IPS-18c (cell line): ENCODE results near the gene TEKTIP1.
"Not testable (repeated sequence)": the region's sequence is repeated elsewhere in the genome, so short reads cannot be mapped to it uniquely, and the experiment has no call there.

Experiments used
- H3K4me3 ChIP-seq: 2 replicates; pipeline ENCODE4 v1.7.0; 2013; ENCODE audit warnings: low read depth, mild to moderate bottlenecking, low read length, moderate library complexity; ENCODE audit not compliant: insufficient read depth
- H3K9me3 ChIP-seq: one replicate; pipeline ENCODE4 v1.6.1; 2013; ENCODE audit warnings: mild to moderate bottlenecking, low read length, moderate library complexity; ENCODE audit not compliant: control insufficient read depth, insufficient read depth

The TEKTIP1 gene

DNA sequence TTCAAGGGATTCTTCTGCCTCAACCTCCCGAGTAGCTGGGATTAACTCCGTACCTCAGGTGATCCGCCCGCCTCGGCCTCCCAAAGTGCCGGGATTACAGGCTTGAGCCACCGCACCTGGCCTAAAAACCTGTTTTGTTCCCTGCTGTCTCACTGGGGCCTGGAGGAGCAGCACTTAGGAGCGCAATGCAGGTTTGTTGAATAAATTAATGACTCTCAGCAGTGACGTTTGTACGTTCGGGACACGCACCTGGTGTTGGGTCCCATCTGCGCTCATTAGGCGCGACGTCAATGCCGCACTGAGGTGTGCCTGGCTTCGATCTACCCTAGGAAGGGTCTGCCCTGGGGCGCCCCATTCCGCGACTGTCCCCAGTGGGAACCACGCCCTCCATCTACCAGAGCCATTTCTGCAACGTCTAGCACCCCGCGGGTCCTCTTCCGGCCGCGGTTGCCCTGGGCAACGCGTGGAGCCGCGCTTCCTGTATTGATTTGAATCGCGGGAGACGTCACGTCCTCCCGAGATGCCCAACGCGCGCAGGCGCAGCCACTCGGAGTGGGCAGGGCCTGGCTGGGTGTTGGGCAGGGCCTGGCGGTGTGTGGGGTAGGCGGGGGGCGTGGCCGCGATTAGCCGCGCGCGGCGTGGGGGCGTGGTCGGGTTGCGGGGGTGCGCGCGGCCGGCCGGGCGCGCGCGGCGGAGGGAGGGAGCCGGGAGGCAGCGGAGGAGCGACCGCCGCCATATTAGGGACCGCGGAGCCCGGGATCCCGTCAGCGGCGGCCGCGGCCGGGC, 33.2 kb upstream of the TEKTIP1 start, which contains the start of gene FZR1:
TSS of gene FZR1 (plus strand) at position 714 of the 786 bp plus-strand sequence. CDS start 16,679 bp downstream, outside the sequence.
- Histone ChIP-seq H3K4me3 (peak within 1 kb of the TSS; percentile 85), H3K9me3 (no peaks in the 10 kb centered on the region)

DNA sequence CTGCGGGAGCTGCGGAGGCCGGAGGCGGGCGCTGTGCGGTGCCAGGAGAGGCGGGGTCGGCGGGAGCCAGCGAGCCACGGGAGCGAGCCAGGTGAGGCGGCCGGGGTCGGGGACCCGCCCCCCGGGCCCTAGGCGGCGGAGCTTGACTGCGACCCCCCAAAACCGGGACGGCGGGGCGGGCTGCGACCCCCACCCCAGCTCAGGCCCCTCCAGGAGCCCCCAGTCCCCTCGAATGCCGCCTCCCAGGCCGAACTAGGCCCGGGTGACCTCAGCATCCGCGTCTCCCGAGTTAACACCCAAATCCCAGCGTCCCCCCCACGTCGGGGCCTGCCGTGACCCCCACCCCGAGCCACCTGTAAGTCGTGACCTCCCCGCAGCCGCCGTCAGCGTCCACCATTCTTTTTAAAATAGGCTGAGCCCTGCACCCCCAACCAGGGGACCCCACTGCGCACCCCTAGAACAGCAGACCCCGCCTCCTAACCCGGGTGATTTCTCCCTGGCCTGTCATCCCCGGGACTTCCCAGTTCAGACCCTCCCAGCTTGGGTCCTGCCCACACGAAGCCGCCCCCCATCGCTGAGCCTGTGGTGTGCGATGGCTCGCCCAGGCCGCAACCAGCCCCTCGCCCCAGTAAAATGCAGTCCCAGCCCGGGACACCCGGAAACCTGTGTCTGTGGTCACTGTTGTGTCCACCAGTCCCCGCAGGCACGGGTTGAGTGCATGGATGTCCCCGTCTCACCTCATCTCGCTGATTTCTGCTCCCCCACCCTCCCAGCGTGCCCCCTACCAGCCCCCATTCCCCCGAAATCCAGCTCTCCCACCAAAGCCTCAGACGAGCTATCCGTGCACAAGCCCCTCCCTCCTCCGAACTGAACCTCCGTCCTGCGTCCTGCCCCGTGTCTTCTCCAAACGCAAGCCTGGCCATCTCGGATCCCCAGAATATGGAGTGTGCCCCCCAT, 32.3 kb upstream of the TEKTIP1 start:
- peak overlapping the region; percentile 85 for H3K4me3 ChIP-seq

DNA sequence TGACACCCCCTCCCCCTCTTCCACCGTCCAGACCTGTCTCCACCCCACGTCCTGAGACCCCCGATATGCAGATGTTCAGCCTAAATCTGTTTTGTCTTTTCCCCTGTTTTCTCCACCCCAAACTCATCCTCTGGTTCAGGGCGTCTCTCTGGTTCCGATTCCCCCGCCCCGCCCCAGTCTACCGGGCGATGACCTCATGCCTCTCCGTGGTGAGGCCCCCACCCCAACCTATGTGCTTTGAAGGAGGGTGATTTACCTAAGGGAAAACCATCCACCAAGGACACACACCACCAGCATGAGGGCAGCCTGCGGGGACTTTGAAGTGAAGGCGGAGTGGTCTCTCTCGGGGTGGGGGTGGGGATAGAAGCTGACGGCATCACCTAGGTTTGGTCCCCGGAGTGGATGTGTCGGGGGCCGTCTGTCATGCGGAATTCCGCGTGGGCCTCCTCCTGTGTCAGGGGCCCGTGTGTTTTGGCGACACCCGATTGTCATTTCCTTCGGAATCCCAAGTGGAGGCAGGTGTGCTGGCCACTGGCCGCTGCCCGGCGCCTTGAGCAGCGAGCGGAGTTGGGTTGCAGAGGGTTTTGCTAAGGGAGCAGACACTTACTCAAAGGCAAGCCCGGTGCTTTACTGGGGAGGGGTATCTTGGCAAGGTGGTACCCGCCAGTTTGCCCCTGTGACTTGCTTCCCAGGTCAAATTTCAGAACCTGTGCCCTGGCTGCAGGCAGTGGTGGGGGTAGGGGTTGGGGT, 31.4 kb upstream of the TEKTIP1 start:
- no peaks in the 10 kb centered on the region for H3K9me3 ChIP-seq
- H3K4me3 ChIP-seq, result peak overlapping the region; percentile 85

More for the DNA sequence above, 32.3 kb upstream of the TEKTIP1 start:
- no peaks in the 10 kb centered on the region for H3K9me3 ChIP-seq

DNA sequence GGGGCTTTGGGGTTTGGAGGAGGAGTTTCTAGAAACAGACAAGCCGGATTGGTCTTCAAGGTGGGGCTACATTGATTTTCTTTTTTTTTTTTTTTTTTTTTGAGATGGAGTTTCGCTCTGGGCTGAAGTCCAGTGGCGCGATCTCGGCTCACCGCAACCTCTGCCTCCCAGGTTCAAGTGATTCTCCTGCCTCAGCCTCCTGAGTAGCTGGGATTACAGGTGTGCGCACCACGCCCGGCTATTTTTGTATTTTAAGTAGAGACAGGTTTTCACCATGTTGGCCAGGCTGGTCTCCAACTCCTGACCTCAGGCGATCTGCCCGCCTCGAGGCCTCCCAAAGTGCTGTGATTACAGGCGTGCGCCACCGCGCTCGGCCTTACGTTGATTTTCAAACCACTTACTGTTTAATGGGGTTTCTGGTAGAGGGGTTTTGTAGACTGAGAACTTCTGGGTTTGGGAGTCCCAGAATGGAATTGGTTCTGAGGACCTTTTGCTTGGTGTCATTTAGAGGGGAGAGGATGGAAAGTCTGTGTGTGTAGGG, 30.8 kb upstream of the TEKTIP1 start:
- not testable (repeated sequence) for H3K9me3 ChIP-seq, H3K4me3 ChIP-seq

DNA sequence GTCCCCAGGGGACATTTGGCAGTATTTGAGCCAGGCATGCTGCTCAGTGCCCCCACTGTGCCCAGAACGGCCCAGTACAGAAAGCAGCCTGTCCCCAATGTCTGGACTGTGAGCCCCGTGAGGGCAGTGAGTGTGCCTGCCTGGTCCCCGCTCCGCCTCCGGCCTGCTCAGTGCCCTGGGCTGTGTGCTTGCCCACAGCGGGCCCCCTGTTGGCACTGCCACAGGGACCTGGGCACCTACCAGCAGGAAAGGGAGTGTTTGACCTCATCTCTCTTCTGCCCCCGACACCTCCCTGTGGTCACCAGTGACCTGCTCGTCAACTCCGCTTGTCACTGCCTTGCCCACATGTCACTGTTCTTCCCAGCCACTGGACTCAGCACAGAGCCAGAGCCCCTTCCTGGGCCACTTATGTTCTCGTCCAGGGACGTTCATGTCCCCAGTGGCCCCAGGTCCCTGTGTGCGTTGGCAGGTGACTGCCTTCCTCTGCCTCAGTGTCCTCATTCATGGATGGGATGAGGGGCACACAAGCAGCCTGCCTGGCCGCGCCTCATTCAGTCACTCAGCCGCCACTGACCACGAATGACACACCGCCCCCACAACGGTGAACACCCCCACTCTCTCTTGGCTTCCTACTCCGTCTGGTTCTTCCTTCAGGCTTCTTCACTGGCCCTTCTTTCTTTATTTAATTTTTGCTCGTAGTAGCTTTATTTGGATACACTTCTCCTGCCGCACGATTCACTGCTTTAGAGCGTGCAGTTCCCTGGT, 30.0 kb upstream of the TEKTIP1 start:
- no peaks in the 10 kb centered on the region for H3K9me3 ChIP-seq
- no peak overlapping the region for H3K4me3 ChIP-seq

DNA sequence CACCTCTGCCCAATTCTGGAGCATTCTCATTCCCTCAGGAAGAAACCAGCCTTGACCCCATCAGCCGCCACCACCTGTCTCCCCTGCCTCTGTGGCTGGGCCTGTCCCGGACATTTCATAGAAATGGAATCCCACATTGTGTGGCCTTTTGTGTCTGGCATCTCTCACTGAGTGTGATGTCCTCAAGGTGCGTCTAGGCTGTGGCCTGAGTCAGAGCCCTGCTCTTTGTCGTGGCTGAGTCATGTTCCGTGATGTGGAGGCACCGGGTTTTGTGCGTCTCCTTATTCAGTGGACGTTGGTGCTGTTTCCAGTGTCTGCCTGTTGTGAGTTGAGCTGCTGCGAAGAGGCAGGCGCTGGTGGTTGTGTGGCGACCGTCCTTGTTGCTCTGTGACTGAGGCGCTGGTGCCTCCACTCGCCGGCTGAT, 29.4 kb upstream of the TEKTIP1 start:
- Histone ChIP-seq H3K4me3 (no peak overlapping the region), H3K9me3 (no peaks in the 10 kb centered on the region)

DNA sequence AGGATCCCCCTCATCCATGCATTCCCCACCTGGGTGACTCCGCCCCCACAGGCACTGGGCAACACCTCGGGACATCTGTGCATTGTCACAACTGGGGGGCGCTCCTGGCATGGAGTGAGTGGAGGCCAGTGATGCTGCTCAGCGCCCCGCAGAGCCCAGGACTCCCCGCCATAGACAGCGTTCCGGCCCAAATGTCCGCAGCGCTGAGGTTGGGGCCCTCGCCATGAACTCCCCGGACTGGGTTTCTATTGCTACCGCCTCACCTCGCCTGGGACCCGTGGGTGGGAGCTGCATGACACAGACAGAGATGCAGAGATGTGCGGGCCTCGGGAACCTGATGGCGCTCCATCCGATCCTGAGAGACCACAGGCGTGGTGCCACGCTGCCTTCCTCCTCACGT, 28.2 kb upstream of the TEKTIP1 start:
- Histone ChIP-seq H3K4me3 (no peak overlapping the region), H3K9me3 (no peaks in the 10 kb centered on the region)

DNA sequence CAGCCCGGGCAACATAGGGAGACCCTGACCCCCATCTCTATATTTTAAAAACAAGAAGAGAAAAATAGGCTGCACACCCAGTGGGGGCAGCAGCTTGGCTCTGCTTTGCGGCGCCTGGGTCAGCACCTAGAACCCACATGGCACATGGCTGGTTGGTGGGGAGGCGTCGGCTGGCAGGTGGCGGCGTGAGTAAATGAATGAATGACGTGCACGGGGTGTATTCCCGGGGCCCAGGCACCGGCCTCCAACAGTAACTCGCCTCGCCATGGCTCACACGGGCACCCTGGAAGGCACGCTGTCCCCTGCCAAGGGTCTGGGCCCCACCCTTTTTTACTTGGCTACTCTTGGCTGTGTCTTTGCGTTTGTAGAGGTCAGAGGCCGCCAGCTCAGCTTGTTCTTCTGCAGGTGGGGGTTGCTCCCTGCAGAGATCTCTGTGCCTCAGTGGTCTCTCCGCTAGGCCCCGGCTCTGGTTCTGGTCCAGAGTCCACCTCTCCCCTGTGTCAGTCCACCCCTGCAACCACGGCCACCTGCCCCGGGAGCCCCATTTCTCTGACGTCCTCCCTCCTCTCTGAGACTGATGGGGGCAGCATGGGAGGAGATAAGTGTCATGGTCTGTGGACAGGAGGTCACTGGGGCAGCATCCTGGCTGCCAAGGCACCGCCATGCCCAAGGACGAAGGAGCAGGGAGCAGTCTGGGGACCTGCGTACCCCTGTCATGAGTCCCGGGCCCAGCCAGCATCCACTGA, 27.3 kb upstream of the TEKTIP1 start:
- H3K9me3 ChIP-seq, result no peaks in the 10 kb centered on the region

DNA sequence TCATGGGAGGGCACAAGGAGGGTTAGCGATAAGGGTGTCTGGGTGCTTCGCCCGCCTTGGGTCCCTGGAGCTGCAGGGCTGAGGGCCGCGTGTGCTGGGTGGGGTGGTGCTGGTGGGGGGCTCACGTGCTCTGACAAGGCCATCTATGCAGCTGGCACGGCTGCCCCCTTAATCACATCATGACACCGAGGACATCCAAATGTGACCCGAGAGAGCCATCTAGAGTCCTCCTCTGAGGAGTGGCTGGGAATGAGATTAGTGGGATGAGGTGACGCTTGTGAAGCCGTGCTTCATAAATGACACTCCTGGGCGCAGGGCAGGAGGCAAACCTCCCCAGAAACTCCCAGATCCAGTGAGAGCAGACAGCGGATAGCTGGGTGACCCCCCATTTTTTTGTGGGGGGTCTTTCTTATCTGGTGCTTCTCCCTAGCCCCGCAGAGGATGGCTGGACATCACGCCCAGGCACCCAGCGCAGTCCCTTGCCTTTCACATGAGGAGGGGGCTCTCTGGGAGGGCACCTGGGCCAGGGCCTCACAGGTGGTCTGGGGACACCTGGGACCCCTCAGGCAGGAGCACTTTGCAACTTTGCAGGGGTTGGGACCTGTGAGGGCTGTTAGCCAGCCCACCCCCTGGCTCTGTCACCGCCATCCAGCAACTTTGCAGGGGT, 26.3 kb upstream of the TEKTIP1 start:
- Histone ChIP-seq H3K9me3 (no peaks in the 10 kb centered on the region), H3K4me3 (no peak overlapping the region)

More for the DNA sequence above, 27.3 kb upstream of the TEKTIP1 start:
- H3K4me3 ChIP-seq, result no peak overlapping the region

DNA sequence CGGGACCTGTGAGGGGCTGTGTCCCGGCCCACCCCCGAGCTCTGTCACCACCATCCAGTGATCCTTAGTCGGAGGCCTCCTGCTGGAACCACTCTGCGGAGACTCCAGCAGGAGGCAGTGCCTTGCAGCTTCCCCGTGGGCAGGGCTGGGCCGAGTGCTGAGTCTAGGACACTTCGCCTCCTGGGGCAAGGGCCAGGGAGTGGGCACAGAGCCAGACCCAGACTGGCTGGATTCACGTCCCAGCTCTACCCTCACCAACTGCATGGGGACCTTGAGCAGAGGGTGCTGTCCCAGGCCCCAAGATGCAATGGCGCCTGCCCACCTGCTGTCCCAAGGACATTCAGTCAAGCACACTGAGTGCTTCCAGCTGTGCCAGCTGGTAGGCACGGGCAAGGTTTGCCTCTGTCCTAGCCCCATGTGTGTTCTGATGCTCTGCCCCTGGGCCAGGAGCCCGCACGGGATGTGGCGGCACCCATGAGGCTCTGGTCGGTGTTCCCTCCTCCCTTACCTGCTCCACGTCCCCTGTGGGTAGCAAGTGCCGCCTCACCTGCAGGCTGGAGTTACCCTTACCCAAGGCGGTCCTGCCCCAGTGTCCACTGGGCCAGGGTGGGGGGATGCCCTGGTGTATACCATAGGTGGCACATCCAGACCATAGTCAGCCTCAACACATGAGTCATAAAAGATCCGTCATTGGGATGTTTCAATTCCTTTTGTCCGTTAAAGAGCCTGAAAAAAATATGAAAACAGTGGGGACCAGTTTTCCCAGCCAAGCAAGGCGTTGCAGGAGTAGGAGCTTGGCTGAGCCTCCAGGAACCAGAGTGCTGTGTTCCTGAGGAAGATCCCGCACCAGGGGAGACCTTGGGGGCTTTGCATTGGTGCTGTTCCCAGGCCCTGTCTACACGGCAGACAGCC, 25.5 kb upstream of the TEKTIP1 start:
- H3K4me3 ChIP-seq, result no peak overlapping the region
- H3K9me3 ChIP-seq, result no peaks in the 10 kb centered on the region

DNA sequence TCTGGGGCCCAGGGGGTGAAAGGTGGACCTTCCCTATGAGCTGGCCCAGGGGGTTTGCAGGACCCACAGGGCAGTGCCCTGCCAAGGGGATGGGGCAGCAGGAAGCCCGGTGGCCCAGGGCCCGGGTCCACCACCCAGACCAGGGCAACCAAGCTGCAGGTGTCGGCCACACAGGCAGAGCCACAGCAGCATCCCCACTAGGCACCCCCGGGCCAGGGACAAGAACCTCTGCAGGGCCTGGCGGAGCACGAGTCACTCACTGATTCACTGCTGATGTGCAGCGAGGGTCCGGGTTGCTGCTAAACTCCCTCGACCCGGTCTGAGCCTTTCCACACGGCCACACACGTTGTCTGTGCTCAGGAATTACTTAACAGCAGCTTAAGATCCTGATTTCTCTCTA, 24.0 kb upstream of the TEKTIP1 start:
- H3K4me3 ChIP-seq, result no peak overlapping the region
- H3K9me3 ChIP-seq, result no peaks in the 10 kb centered on the region

DNA sequence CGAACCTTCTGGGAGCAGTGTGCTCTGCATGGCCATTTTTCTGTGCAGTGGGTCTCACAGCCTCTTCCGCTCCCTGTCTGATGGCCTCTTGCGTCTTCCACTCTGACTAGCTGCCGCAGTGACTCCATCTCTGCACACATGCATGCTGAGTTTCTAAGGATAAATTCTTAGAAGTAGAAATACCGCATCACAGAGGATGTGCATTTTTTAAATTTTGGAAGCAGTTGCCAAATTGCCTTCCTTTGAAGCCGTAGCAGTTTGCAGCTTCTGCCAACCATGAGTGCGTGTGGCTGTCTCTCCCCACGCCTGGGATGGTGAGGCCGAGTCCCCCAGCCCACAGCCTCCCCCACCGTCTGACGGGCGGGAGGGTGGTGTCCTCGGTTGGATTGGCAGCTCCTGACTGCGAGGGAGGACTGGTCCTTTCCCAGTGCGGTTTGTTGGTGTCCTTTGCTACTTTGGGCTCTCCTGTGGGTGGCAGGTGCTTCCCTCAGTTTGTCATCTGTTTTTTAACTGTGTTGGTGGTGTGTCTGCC, 23.0 kb upstream of the TEKTIP1 start:
- Histone ChIP-seq H3K4me3 (no peak overlapping the region), H3K9me3 (no peaks in the 10 kb centered on the region)

DNA sequence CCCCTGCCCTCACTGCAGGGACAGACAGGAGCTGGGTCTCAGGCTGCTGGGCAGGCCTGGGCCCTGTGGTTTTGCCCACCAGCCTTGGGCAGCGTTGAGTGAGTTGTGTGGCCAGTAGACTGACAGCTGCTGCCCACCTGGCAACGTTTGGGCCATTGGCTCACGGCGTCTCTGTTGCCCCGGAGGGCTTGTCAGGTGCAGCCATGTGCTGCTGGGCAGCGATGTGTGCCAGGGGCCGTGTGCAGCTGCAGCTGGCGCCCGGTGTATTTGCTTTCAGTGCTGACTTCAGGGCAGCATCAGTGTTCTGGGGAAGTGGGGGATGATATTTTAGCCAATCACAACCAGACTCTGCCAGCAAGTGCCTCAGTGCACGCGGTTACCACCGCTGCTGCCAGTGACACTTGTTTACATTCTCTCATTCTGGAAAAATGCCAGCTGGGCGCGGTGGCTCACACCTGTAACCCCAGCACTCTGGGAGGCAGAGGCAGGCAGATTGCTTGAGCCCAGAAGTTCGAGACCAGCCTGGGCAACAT, 22.2 kb upstream of the TEKTIP1 start:
- H3K9me3 ChIP-seq, result no peaks in the 10 kb centered on the region

DNA sequence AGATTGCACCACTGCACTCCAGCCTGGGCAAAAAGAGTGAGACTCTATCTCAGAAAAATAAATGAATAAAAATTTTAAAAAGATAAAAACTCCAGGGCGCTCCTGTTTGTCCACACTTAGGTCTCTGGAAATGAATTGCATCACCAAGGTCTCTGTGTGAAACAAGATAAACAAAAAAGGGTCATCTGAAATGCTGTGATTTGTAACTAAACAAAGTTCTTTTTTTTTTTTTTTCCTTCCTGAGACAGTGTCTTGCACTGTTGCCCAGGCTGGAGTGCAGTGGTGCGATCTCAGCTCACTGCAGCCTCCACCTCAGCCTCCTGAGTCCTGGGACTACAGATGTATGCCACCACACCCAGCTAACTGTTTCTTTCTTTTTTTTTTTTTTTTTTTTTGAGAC, 21.3 kb upstream of the TEKTIP1 start:
- Histone ChIP-seq H3K9me3 (no peaks in the 10 kb centered on the region), H3K4me3 (no peak overlapping the region)

More for the DNA sequence above, 22.2 kb upstream of the TEKTIP1 start:
- no peak overlapping the region for H3K4me3 ChIP-seq
